Endothelial cell of umbilical vein (primary cell): ENCODE results near the gene IDI2. TPM values are rescaled to one million over a fixed set of nuclear protein-coding genes. Genes with fewer than 3 reads are reported as not detected.

Experiments used
- BruUV-seq: library from RNA; stranded (reverse); fragments of 400-500 nt; replicated peaks from 2 replicates; lab custom pipeline; 2021; lab: Mats Ljungman, UMichigan
- CTCF ChIA-PET: fragments of 300-600, 350-600 bp; sonication (Branson Sonifier 250); formaldehyde crosslinking; loops from one replicate; lab custom pipeline; 2021; ENCODE audit warnings: antibody characterized with exemption, inconsistent platforms; lab: Charles Lee
- POLR2A ChIA-PET: fragments of 300-600, 350-600 bp; sonication (Branson Sonifier 250); formaldehyde crosslinking; loops from one replicate; lab custom pipeline; 2021; ENCODE audit warnings: antibody characterized with exemption, inconsistent platforms; lab: Charles Lee
- DNase-seq: peaks from one replicate; pipeline ENCODE4 v3.0.0-alpha.2; 2011; ENCODE audit warnings: low read depth, low spot score
- FAIRE-seq: peaks from 2 replicates; lab custom pipeline; 2011; peaks lifted over from hg19 to GRCh38; lab: Jason Lieb, UNC
- H2AFZ ChIP-seq: 2 replicates; pipeline ENCODE4 v1.6.0; 2012; ENCODE audit warnings: low read depth, low read length, control low read depth, inconsistent platforms
- H3K27ac ChIP-seq: 2 replicates; pipeline ENCODE4 v1.5.1; 2011; ENCODE audit warnings: low read depth, mild to moderate bottlenecking, control low read depth, low read length, moderate library complexity; ENCODE audit not compliant: insufficient read depth
- H3K27me3 ChIP-seq, 2 experiments: 2 replicates each; pipeline versions ENCODE4 v1.6.0 to v1.6.1; 2011; ENCODE audit warnings: low read length in 2 of 2, mixed read lengths in 1 of 2; ENCODE audit not compliant: control insufficient read depth in 2 of 2, insufficient read depth in 2 of 2
- H3K36me3 ChIP-seq, 2 experiments: 2 replicates in 1 of 2; 3 replicates in 1 of 2; pipeline ENCODE4 v1.5.1; 2011; ENCODE audit warnings: low read length in 2 of 2, mild to moderate bottlenecking in 1 of 2, moderate library complexity in 1 of 2; ENCODE audit not compliant: control insufficient read depth in 2 of 2, insufficient read depth in 2 of 2; ENCODE audit errors: extremely low read depth in 1 of 2
- H3K4me1 ChIP-seq: 3 replicates; pipeline ENCODE4 v1.5.1; 2011; ENCODE audit warnings: mild to moderate bottlenecking, low read length; ENCODE audit not compliant: control insufficient read depth, insufficient read depth; ENCODE audit errors: extremely low read depth
- H3K4me2 ChIP-seq: 2 replicates; pipeline ENCODE4 v1.6.1; 2011; ENCODE audit warnings: low read length, control low read depth, mixed read lengths; ENCODE audit not compliant: insufficient read depth
- H3K4me3 ChIP-seq, 3 experiments: fragments of 200-600 bp in 1 of 3; sonication (generic), shearing (Covaris generic) in 1 of 3; replicated peaks in 1 of 3; 2 replicates each; pipeline ENCODE4 v1.5.1; 2011 to 2016; ENCODE audit warnings: control low read depth in 3 of 3, low read length in 3 of 3, mild to moderate bottlenecking in 2 of 3, inconsistent platforms in 1 of 3, low read depth in 1 of 3, moderate library complexity in 1 of 3; ENCODE audit not compliant: insufficient read depth in 1 of 3
- H3K79me2 ChIP-seq: 2 replicates; pipeline ENCODE4 v1.6.0; 2012; ENCODE audit warnings: low read length, inconsistent platforms; ENCODE audit not compliant: control insufficient read depth, insufficient read depth
- H3K9ac ChIP-seq: replicated peaks from 2 replicates; pipeline ENCODE3; 2011; ENCODE audit warnings: low read length, control low read depth; ENCODE audit not compliant: insufficient read depth; ENCODE audit errors: extremely low read depth
- H3K9me1 ChIP-seq: replicated peaks from 3 replicates; pipeline ENCODE4 v1.6.0; 2011; ENCODE audit warnings: mild to moderate bottlenecking, low read length; ENCODE audit not compliant: control insufficient read depth, insufficient read depth; ENCODE audit errors: extremely low read depth
- H3K9me3 ChIP-seq: replicated peaks from 2 replicates; pipeline ENCODE4 v1.5.1; 2012; ENCODE audit warnings: low read length, inconsistent platforms; ENCODE audit not compliant: control insufficient read depth, insufficient read depth
- H4K20me1 ChIP-seq: replicated peaks from 2 replicates; pipeline ENCODE3; 2011; ENCODE audit warnings: mild to moderate bottlenecking, low read length; ENCODE audit not compliant: control insufficient read depth, insufficient read depth; ENCODE audit errors: extremely low read depth
- CTCF ChIP-seq, 2 donors: IDR thresholded peaks; 1 replicate in 1 of 2; 2 replicates in 1 of 2; pipeline ENCODE4 v1.5.1; 2011; ENCODE audit warnings: low read length in 2 of 2, mild to moderate bottlenecking in 2 of 2, moderate library complexity in 2 of 2, control low read depth in 1 of 2, inconsistent platforms in 1 of 2, low read depth in 1 of 2; ENCODE audit not compliant: insufficient read depth in 1 of 2; ENCODE audit errors: extremely low read depth in 1 of 2
- EZH2 ChIP-seq: IDR thresholded peaks from 2 replicates; pipeline ENCODE4 v1.6.1; 2012; ENCODE audit warnings: borderline replicate concordance, low read depth, mild to moderate bottlenecking, moderate library complexity, low read length, inconsistent platforms; ENCODE audit not compliant: severe bottlenecking
- FOS ChIP-seq: IDR thresholded peaks from 2 replicates; pipeline ENCODE4 v1.6.1; 2011; ENCODE audit warnings: mild to moderate bottlenecking, low read length, moderate library complexity, borderline replicate concordance; ENCODE audit not compliant: insufficient read depth
- GATA2 ChIP-seq: IDR thresholded peaks from 2 replicates; pipeline ENCODE4 v1.7.0; 2011; ENCODE audit warnings: low read depth, mild to moderate bottlenecking, moderate library complexity, mixed read lengths, low read length; ENCODE audit not compliant: insufficient read length, insufficient read depth
- JUN ChIP-seq: IDR thresholded peaks from 2 replicates; pipeline ENCODE4 v1.6.1; 2011; ENCODE audit warnings: borderline replicate concordance, low read depth; ENCODE audit not compliant: insufficient read length, insufficient read depth
- MAX ChIP-seq: IDR thresholded peaks from 2 replicates; pipeline ENCODE4 v1.6.1; 2011; ENCODE audit not compliant: insufficient read depth, insufficient read length
- MYC ChIP-seq: IDR thresholded peaks from one replicate; pipeline ENCODE4 v1.6.1; 2011; ENCODE audit warnings: mild to moderate bottlenecking, low read depth, low read length
- POLR2A ChIP-seq: IDR thresholded peaks from 2 replicates; pipeline ENCODE4 v1.6.1; 2012; ENCODE audit warnings: low read depth, mild to moderate bottlenecking, control low read depth, low read length
- POLR2AphosphoS5 ChIP-seq: IDR thresholded peaks from 2 replicates; pipeline ENCODE4 v1.6.1; 2012; ENCODE audit warnings: low read depth, mild to moderate bottlenecking, control low read depth, low read length, moderate library complexity; ENCODE audit not compliant: insufficient read depth
- dilution Hi-C: fragments of 300-500 bp; cut with MboI; formaldehyde crosslinking; loops from one replicate; pipeline ENCODE4 v1.15.0; 2019; ENCODE audit warnings: low sequenced_read_pairs; ENCODE audit not compliant: extremely low pct_ligation_motif_present
- intact Hi-C: fragments of 100-400 bp; cut with micrococcal nuclease; formaldehyde crosslinking; loops from one replicate; pipeline ENCODE4 v1.10.0; 2022
- polyA plus RNA-seq, 4 experiments: library from polyadenylated mRNA; depleted of rRNA in 3 of 4; stranded (reverse) in 3 of 4; unstranded in 1 of 4; fragments of >200 nt; gene quantifications; 2 replicates each; pipeline versions ENCODE4 v1.2.1 to v1.2.3, GENCODE V29; 2011 to 2012; ENCODE audit warnings: missing spikeins in 1 of 4
- total RNA-seq: library from RNA; stranded (reverse); gene quantifications from 2 replicates; pipeline ENCODE4 v1.2.3, GENCODE V29; 2021

Gene IDI2
- total and polyA plus RNA-seq, 2 donors (not counting 3 experiments of a cell fraction or from before 2014, with no cell fraction given), result not detected

- Histone ChIP-seq H3K27ac (peak overlapping the region; percentile 86), H3K79me2 (peaks cover 40% of the 10 kb centered on the region), H3K9me1 (no peaks in the 10 kb centered on the region), H4K20me1 (peaks cover 2% of the 10 kb centered on the region), H3K4me1 (peaks cover 13% of the 10 kb centered on the region), H3K4me3 (peak overlapping the region; percentile 76 to 94 (median 84)), H3K9ac (peak overlapping the region; percentile 96), H3K27me3 (no peaks in the 10 kb centered on the region), H3K9me3 (no peaks in the 10 kb centered on the region), H3K36me3 (peaks cover 0 to 4% of the 10 kb centered on the region in 2 experiments), H3K4me2 (peak overlapping the region; percentile 89), H2AFZ (peak overlapping the region; percentile 71)
- dilution Hi-C loops (no loop called here), intact Hi-C loops (loop anchor here (5.0 kb wide), 1 partner anchor 60 kb away; the partner anchor contains the start of gene IDI1)
- DNase-seq (peak; percentile 36), FAIRE-seq (no peak)
- TF ChIP-seq FOS, result no peak
- TF ChIP-seq MYC, result no peak
- no peak for TF ChIP-seq POLR2A
- TF ChIP-seq JUN, result no peak
- TF ChIP-seq MAX, result no peak
- TF ChIP-seq EZH2, result no peak
- no peak for TF ChIP-seq GATA2
- no peak for TF ChIP-seq CTCF (IDR thresholded peaks at IDR 0.05; ENCODE audit: extremely low read depth in 1 of 2, insufficient read depth in 1 of 2, low read depth in 1 of 2, low read length in 2 of 2)
- TF ChIP-seq POLR2AphosphoS5, result no peak
- CTCF ChIA-PET, result interaction anchor here (1.0 to 1.8 kb wide), 3 partner anchors 12 to 17 kb away, joined by 3 to 5 read pairs (median 3); no protein-coding TSS in a partner anchor
- POLR2A ChIA-PET, result interaction anchor here (1.2 to 1.5 kb wide), 2 partner anchors 57 to 62 kb away, joined by 4 to 5 read pairs; partner anchors contain the start of genes IDI1 and LARP4B
- BruUV-seq, result no TSS peak
Measured at GRCh38 chr10:987620-987869, 38.1 kb downstream of the IDI2 start.
